Mucosa of stomach (tissue), 1 donor: ENCODE measurements around the gene YJU2.

Experiments used
- H3K27me3 ChIP-seq: one replicate; pipeline ENCODE4 v1.7.0; 2013; ENCODE audit warnings: mild to moderate bottlenecking, low read length; ENCODE audit not compliant: control insufficient read depth, insufficient read depth
- H3K36me3 ChIP-seq: one replicate; pipeline ENCODE4 v1.7.0; 2013; ENCODE audit warnings: low read length; ENCODE audit not compliant: control insufficient read depth, insufficient read depth
- H3K4me1 ChIP-seq: one replicate; pipeline ENCODE4 v1.7.0; 2013; ENCODE audit warnings: mild to moderate bottlenecking, low read length; ENCODE audit not compliant: control insufficient read depth, insufficient read depth
- H3K4me3 ChIP-seq: one replicate; pipeline ENCODE4 v1.7.0; 2013; ENCODE audit warnings: low read length
- H3K9ac ChIP-seq: one replicate; pipeline ENCODE4 v1.7.0; 2013; ENCODE audit warnings: mild to moderate bottlenecking, low read length, moderate library complexity
- H3K9me3 ChIP-seq: one replicate; pipeline ENCODE4 v1.7.0; 2013; ENCODE audit warnings: mild to moderate bottlenecking, low read length, moderate library complexity; ENCODE audit not compliant: control insufficient read depth
- donor health status: Pancreatic carcinoma.

Gene YJU2

DNA sequence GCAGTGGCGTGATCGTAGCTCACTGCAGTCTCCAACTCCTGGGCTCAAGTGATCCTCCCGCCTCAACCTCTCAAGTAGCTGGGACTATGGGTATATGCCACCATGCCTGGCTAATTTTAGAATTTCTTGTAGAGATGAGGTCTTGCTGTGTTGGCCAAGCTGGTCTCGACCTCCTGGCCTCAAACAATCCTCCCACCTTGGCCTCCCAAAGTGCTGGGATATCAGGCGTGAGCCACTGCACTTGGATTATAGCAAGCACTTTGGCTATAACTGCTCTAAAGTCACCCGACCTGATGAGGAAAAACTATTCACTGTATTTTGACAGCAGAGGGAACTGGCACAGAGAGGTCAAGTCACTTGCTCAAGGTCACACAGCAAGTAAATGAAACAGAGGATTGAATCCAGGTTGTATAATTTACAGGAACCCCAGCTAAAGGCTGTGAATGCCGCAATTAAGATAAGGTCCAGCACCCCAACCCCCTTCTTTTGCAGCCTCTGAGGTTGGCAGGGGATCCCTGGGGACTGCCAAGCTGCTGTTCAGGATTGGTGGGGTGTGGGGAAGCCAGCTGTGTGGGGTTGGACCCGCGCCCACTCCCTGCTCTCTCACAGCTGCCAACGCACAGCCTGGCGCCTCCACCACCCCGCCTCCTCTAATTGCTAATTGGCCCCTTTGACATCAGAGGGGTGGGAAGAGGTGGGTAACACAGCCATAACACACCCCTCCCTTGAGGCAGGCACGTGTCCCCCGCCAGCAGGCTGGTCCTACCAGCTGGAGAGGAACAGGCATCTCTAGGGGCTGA is 49.3 kb downstream of the YJU2 start:
- Histone ChIP-seq H3K4me1 (no peaks in the 10 kb centered on the region), H3K9me3 (no peaks in the 10 kb centered on the region), H3K36me3 (no peaks in the 10 kb centered on the region), H3K9ac (no peak overlapping the region), H3K27me3 (peaks cover 4% of the 10 kb centered on the region), H3K4me3 (no peak overlapping the region)

DNA sequence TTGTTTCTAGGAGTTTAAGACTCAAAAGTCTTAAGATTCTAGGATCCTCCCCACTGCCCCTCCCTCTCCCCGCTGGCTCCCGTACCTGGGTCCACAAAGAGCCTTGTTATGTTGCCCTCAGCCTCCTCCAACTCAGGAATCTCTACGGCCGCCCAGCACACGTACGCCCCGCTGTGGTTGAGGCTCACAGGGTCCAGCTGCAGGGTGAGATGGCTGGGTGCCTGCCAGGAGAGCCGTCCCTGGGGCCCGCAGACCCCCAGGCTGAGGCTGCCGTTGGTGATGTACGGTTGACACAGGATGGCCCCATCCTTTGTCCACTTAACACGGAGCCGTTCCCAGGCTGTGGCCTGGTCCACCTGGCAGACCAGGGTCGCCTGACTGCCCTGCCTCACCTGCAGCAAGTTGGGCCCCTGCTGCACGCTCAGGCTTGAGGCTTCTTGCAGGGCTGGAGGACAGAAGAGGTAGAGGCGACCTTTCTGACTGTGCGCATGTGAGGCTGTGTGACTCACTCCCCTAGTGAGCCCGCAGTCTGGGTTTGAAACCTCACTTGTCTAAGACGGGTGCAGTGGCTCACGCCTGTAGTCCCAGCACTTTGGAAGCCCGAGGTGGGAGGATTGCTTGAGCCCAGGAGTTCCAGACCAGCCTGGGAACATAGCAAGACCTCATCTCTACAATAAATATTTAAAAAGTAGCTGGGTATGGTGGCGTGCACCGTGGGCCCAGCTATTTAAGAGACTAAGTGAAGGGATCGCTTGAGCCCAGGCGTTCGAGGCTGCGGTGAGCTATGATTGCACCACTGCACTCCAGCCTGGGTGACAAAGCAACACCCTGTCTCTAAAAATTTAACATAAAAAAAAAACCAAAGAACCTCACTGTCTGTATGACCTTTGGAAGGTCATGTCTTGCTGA is 51.3 kb downstream of the YJU2 start:
- Histone ChIP-seq H3K4me1 (no peaks in the 10 kb centered on the region), H3K9me3 (no peaks in the 10 kb centered on the region), H3K9ac (no peak overlapping the region), H3K36me3 (no peaks in the 10 kb centered on the region), H3K4me3 (no peak overlapping the region), H3K27me3 (peaks cover 4% of the 10 kb centered on the region)

DNA sequence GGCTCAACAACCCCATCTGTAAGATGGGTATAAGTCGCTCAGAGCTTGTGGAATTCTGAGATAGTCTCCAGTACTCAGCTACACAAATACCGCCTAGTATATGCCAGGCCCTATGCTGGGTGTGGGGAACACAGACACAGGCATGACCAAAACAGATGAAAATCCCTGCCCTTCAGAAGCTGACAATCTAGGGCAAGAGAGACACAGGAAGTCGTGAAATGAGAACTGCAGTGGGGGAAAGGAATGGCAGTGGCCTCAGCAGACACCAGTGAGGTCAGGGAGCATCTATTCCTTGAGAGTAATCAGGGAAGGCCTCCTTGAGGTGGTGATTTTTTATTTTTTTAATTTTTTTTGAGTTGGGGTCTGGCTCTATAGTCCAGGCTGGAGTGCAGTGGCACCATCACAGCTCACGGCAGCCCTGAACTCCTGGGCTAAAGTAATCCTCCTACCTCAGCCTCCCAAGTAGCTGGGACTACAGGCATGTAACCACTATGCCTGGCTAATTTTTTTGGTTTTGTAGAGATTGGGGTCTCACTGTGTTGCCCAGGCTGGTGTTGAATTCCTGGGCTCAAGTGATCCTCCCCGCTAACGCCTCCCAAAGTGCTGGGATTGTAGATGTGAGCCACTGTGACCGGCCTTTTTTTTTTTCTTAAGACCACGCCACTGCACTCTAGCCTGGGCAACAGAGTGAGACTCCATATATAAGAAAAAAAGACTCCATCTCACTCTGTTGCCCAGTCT is 52.1 kb downstream of the YJU2 start:
- H3K9ac ChIP-seq, result no peak overlapping the region
- H3K36me3 ChIP-seq, result no peaks in the 10 kb centered on the region
- H3K4me1 ChIP-seq, result no peaks in the 10 kb centered on the region
- H3K27me3 ChIP-seq, result peaks cover 4% of the 10 kb centered on the region
- no peak overlapping the region for H3K4me3 ChIP-seq
- H3K9me3 ChIP-seq, result no peaks in the 10 kb centered on the region

GRCh38 chr19:4300589-4300988 is 53.7 kb downstream of the YJU2 start:
- no peak overlapping the region for H3K4me3 ChIP-seq
- H3K9ac ChIP-seq, result no peak overlapping the region
- no peaks in the 10 kb centered on the region for H3K9me3 ChIP-seq
- H3K36me3 ChIP-seq, result no peaks in the 10 kb centered on the region
- no peaks in the 10 kb centered on the region for H3K4me1 ChIP-seq
- H3K27me3 ChIP-seq, result no peaks in the 10 kb centered on the region

- no peaks in the 10 kb centered on the region for H3K27me3 ChIP-seq
- H3K9ac ChIP-seq, result no peak overlapping the region
- H3K36me3 ChIP-seq, result no peaks in the 10 kb centered on the region
- no peaks in the 10 kb centered on the region for H3K9me3 ChIP-seq
- no peak overlapping the region for H3K4me3 ChIP-seq
- no peaks in the 10 kb centered on the region for H3K4me1 ChIP-seq
These were observed 54.8 kb downstream of the YJU2 start for GRCh38 chr19:4301590-4302242.

GRCh38 chr19:4302243-4302640 is 55.4 kb downstream of the YJU2 start, which contains the start of gene TMIGD2:
TSS of gene TMIGD2 (minus strand) at chr19:4302389. CDS start at chr19:4302385, 4 bp downstream.
- Histone ChIP-seq H3K27me3 (no peaks in the 10 kb centered on the region), H3K9me3 (no peaks in the 10 kb centered on the region), H3K4me3 (no peak within 1 kb of the TSS), H3K9ac (no peak within 1 kb of the TSS), H3K4me1 (no peaks in the 10 kb centered on the region), H3K36me3 (no peaks in the 10 kb centered on the region)

- Histone ChIP-seq H3K27me3 (no peaks in the 10 kb centered on the region), H3K36me3 (no peaks in the 10 kb centered on the region), H3K4me3 (no peak overlapping the region), H3K4me1 (no peaks in the 10 kb centered on the region), H3K9ac (no peak overlapping the region), H3K9me3 (no peaks in the 10 kb centered on the region)
These were observed 57.1 kb downstream of the YJU2 start for GRCh38 chr19:4303819-4304537.

DNA sequence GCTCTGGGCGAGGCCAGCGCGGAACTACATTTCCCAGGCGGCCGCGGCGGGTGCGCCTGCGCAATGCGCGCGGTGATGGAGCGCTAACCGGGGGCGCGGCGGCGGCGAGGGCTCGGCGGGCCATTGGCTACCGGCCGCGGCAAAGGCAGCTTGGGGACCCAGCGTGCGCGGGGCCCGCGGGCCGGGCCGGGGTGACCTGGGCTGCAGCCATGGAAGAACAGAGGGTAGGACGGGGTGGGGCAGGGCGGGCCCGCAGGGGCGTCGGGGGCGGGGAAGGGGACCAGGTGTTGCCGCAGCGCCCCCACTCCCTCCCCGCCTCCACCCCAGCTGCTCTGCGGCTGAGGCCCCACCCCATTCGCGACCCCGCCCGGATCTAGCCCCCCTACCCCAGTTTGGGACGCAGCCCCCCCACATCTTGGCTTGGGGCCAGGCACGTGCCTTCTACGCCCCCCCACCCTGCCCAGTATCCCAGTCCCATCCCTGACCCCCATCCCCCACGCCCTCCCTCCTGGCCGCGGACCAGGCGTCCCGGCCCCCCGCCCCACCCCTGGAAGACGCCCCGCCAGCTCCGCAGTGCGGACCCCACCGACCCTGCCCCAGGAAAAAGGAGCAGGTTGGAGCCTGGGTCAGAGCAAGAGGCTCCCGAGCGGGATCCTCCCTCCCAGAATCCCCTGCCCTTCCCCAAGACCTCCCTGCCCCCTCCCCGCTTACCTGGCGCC is 57.8 kb downstream of the YJU2 start, which contains the start of gene FSD1:
TSS of gene FSD1 (plus strand) at position 61 of the 719 bp plus-strand sequence. CDS start at position 210, 149 bp downstream.
- no peak within 1 kb of the TSS for H3K9ac ChIP-seq

DNA sequence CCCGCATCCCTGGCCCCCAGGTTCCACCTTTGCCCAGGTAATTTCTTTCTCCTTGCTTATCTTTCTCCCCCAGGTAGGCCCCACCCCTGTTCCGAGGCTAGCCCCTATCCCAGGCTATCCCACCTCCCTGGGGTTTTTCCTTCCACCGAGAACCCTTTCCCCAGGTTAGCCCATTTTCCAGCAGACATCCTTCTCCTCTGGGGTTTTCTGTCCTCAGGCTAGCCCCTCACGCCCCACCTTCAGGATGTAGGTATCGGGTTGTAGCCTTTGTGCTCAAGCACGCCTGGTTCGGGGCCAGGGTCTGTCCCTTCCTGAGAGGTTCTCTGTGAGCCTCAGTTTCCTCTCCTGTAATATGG is 58.4 kb downstream of the YJU2 start:
- Histone ChIP-seq H3K4me3 (no peak overlapping the region), H3K36me3 (no peaks in the 10 kb centered on the region), H3K4me1 (no peaks in the 10 kb centered on the region), H3K27me3 (no peaks in the 10 kb centered on the region), H3K9ac (no peak overlapping the region), H3K9me3 (no peaks in the 10 kb centered on the region)

More for the DNA sequence above, 57.8 kb downstream of the YJU2 start, which contains the start of gene FSD1:
- Histone ChIP-seq H3K4me3 (no peak within 1 kb of the TSS), H3K9me3 (no peaks in the 10 kb centered on the region), H3K27me3 (no peaks in the 10 kb centered on the region), H3K4me1 (no peaks in the 10 kb centered on the region), H3K36me3 (no peaks in the 10 kb centered on the region)

DNA sequence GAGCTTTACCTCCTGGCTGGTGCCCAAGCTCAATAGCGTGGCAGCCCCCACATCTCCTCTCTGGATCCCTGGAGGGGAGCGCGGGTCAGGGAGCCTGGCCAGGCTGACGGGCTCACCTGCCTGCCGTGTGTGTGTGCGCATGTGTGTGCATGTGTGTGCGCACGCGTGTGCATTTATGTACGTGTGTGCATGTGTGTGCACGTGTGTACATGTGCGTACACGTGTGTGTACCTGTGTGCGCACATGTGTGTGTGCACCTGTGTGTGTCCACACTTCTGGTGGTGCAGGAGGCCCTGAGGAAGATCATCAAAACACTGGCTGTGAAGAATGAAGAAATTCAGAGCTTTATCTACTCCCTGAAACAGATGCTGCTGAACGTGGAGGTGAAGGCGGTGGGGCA is 58.8 kb downstream of the YJU2 start:
- Histone ChIP-seq H3K36me3 (no peaks in the 10 kb centered on the region), H3K9me3 (no peaks in the 10 kb centered on the region), H3K9ac (no peak overlapping the region), H3K4me1 (no peaks in the 10 kb centered on the region), H3K4me3 (no peak overlapping the region), H3K27me3 (no peaks in the 10 kb centered on the region)
